GM12873 (cell line): Measurements from ENCODE around the gene PEX11G.

Experiments
- CTCF ChIP-seq: IDR thresholded peaks from 2 replicates; pipeline ENCODE4 v1.5.1; 2012; ENCODE audit warnings: low read depth, mild to moderate bottlenecking, moderate library complexity, low read length, control low read depth; ENCODE audit not compliant: insufficient read depth; ENCODE audit errors: missing control alignments

Gene PEX11G

GRCh38 chr19:7476777-7477494, 11.9 kb downstream of the PEX11G start:
- TF ChIP-seq CTCF, result no peak

DNA sequence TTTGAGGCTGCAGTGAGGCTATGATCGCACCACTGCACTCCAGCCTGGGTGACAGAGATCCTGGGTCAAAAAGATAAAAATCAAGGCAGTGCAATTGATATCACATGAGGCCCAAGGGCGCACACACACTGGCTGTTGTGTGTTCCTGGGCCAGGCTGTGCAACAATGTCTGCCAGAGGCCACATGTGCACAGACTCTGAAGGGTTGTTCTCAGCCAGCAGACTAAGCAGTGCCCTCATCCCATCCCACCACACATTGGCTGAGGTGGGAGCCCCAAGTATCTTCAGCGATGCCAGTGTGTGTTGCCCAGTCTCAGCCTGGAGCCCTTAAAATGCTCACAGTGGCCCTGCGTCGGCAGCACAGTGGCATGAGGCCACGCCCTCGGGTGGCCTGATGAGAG, 12.6 kb downstream of the PEX11G start:
- TF ChIP-seq CTCF, result no peak

DNA sequence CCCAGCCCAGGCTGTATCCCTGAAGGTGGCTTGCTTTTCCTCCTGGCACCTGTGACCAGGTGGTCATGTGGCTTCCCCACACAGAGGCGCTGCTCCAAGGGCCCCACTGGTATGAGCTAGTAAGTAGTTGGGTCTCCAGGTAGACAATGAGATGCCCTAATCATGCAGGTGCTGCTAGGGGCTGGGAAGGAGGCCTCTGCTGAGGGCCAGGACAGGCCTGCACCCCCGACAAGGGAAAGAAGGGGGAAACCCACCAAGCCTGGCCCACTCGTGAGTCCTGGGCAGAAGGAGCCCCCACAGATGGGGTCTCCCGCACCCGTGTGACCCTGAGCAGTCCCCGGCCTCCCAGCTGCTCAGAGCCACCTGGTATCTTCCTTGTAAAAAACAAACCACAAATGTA, 13.2 kb downstream of the PEX11G start:
- TF ChIP-seq CTCF, result no peak

- TF ChIP-seq CTCF, result no peak
Measured at GRCh38 chr19:7471696-7472615, 16.9 kb downstream of the PEX11G start.

DNA sequence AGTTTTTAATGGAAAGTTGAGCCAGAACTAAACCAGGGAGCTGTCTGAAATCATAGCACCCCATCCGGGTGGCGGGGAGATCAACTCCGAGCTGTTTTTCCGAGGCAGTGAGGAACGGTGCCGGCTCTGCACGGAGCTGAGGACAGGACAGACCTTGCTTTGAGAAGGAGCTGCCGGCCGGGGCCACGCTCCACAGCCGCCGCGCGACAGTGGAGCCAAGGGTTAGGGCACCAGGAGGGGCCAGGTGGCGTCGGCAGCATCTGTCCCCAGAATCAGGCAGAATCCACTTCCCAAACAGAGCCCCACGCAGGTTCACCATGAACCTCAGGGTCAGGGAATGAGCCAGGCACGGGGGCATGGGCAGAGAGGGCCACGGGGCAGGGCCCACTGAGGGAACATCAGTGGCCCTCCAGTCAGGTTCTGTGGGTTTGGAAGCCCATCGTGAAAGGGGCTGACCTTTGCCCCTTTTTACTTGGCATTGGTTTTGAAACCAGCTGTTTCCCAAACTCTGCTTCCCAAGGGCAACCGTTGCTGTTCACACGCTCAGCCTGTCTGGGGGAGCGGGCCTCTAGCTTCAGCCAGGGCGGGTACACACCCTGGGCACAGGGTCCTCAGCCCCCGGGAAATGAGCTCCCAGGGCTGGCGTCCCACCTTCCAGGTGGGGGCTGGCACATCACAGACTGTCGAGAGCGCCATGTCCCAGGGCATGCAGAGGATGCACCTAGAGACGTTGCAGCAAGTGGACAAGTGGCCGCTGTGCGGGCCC, 18.1 kb downstream of the PEX11G start:
- no peak for TF ChIP-seq CTCF

- TF ChIP-seq CTCF, result no peak
Measured at GRCh38 chr19:7469669-7470285, 19.1 kb downstream of the PEX11G start.
